Endodermal cell (in vitro differentiated cells): ENCODE measurements around the gene DOK6. TPM values are rescaled to one million over a fixed set of nuclear protein-coding genes. Genes with fewer than 3 reads are reported as not detected.

Experiments
- DNase-seq: peaks from one replicate; pipeline ENCODE4 v3.0.0-alpha.2; 2017
- H3K27ac ChIP-seq: 2 replicates; pipeline ENCODE4 v1.5.1; 2013; ENCODE audit warnings: mild to moderate bottlenecking, low read depth, low read length, moderate library complexity
- H3K27me3 ChIP-seq: 2 replicates; pipeline ENCODE4 v1.6.1; 2013; ENCODE audit warnings: mild to moderate bottlenecking, low read length, moderate library complexity; ENCODE audit not compliant: insufficient read depth, control insufficient read depth, poor library complexity, severe bottlenecking
- H3K36me3 ChIP-seq: 2 replicates; pipeline ENCODE4 v1.7.0; 2013; ENCODE audit warnings: mild to moderate bottlenecking, low read length, moderate library complexity; ENCODE audit not compliant: control insufficient read depth, insufficient read depth
- H3K4me1 ChIP-seq: one replicate; pipeline ENCODE4 v1.7.0; 2013; ENCODE audit warnings: low read length; ENCODE audit not compliant: control insufficient read depth, insufficient read depth
- H3K4me3 ChIP-seq: 2 replicates; pipeline ENCODE4 v1.5.1; 2013; ENCODE audit warnings: mild to moderate bottlenecking, low read length, moderate library complexity
- H3K9ac ChIP-seq: 2 replicates; pipeline ENCODE4 v1.6.1; 2013; ENCODE audit warnings: mild to moderate bottlenecking, low read length, moderate library complexity; ENCODE audit not compliant: poor library complexity, severe bottlenecking; ENCODE audit errors: extremely low read depth
- H3K9me3 ChIP-seq: 2 replicates; pipeline ENCODE4 v1.6.1; 2013; ENCODE audit warnings: mild to moderate bottlenecking, low read length, moderate library complexity; ENCODE audit not compliant: control insufficient read depth
- H3K27ac Mint-ChIP-seq: 2 replicates; pipeline ENCODE4 v1.8.0; 2020; ENCODE audit warnings: mixed read lengths
- H3K27me3 Mint-ChIP-seq: 2 replicates; pipeline ENCODE4 v1.8.0; 2021; ENCODE audit warnings: mild to moderate bottlenecking, mixed read lengths; ENCODE audit not compliant: insufficient read depth
- H3K36me3 Mint-ChIP-seq: 2 replicates; pipeline ENCODE4 v1.8.0; 2020; ENCODE audit warnings: low read depth, mixed read lengths
- H3K4me1 Mint-ChIP-seq: 2 replicates; pipeline ENCODE4 v1.8.0; 2020; ENCODE audit warnings: mixed read lengths
- H3K4me3 Mint-ChIP-seq: 2 replicates; pipeline ENCODE4 v1.8.0; 2020; ENCODE audit warnings: mild to moderate bottlenecking, moderate library complexity, mixed read lengths
- H3K9me3 Mint-ChIP-seq: 2 replicates; pipeline ENCODE4 v1.8.0; 2020; ENCODE audit warnings: mild to moderate bottlenecking, mixed read lengths
- CTCF ChIP-seq: fragments of 200-600 bp; sonication (generic); conservative IDR thresholded peaks from 2 replicates; pipeline ENCODE4 v1.5.0; 2021; ENCODE audit warnings: antibody characterized with exemption, mild to moderate bottlenecking
- WGBS, 2 experiments: methylation state at CpG; one replicate each; pipeline versions ENCODE4 v1.1.5 to v1.1.7; 2013; ENCODE audit warnings: missing lambda C conversion rate in 2 of 2, mixed read lengths in 1 of 2; ENCODE audit not compliant: insufficient coverage in 1 of 2, insufficient read length in 1 of 2; 5-methylcytosine and 5-hydroxymethylcytosine counted together
- total RNA-seq, 2 donors: library from RNA; stranded (reverse); fragmentation: NEBNext Ultra II Directional in 1 of 2; extraction: Animal tissue kit (Norgen Biotek cat#: 25700) in 1 of 2; gene quantifications; 2 replicates in 1 of 2; 3 replicates in 1 of 2; pipeline ENCODE4 v1.2.1, GENCODE V29; 2021

The DOK6 gene
- total RNA-seq, 2 donors from 2014 or later: 5.7 to 5.9 TPM

- DNase-seq: no peak
- TF ChIP-seq CTCF: no peak
- Mint-ChIP-seq H3K4me3 (no peak overlapping the region), H3K27ac (no peak overlapping the region), H3K9me3 (no peaks in the 10 kb centered on the region), H3K4me1 (peaks cover 3% of the 10 kb centered on the region), H3K27me3 (no peaks in the 10 kb centered on the region), H3K36me3 (no peaks in the 10 kb centered on the region)
- Histone ChIP-seq H3K9ac (no peak overlapping the region), H3K27me3 (no peaks in the 10 kb centered on the region), H3K4me1 (no peaks in the 10 kb centered on the region), H3K4me3 (no peak overlapping the region), H3K36me3 (no peaks in the 10 kb centered on the region), H3K27ac (no peak overlapping the region), H3K9me3 (no peaks in the 10 kb centered on the region)
- 92 to 100% methylated on average over 1 of the region's 1 CpG for WGBS, 2 experiments
These were observed 489.9 kb downstream of the DOK6 start for GRCh38 chr18:69890558-69890957.

- TF ChIP-seq CTCF: no peak
- no peaks in the 10 kb centered on the region for H3K27me3 Mint-ChIP-seq
- no peaks in the 10 kb centered on the region for H3K9me3 ChIP-seq
- H3K36me3 ChIP-seq: no peaks in the 10 kb centered on the region
- DNase-seq: no peak
- no peaks in the 10 kb centered on the region for H3K36me3 Mint-ChIP-seq
- no peaks in the 10 kb centered on the region for H3K4me1 ChIP-seq
- WGBS, 2 experiments: 92 to 100% methylated on average over 2 of the region's 2 CpGs
- H3K27me3 ChIP-seq: no peaks in the 10 kb centered on the region
- H3K9me3 Mint-ChIP-seq: no peaks in the 10 kb centered on the region
- H3K27ac Mint-ChIP-seq: no peak overlapping the region
- H3K4me3 Mint-ChIP-seq: no peak overlapping the region
- peaks cover 3% of the 10 kb centered on the region for H3K4me1 Mint-ChIP-seq
- H3K27ac ChIP-seq: no peak overlapping the region
- no peak overlapping the region for H3K4me3 ChIP-seq
- no peak overlapping the region for H3K9ac ChIP-seq
These were observed 493.8 kb downstream of the DOK6 start for GRCh38 chr18:69894467-69894866.

DNA sequence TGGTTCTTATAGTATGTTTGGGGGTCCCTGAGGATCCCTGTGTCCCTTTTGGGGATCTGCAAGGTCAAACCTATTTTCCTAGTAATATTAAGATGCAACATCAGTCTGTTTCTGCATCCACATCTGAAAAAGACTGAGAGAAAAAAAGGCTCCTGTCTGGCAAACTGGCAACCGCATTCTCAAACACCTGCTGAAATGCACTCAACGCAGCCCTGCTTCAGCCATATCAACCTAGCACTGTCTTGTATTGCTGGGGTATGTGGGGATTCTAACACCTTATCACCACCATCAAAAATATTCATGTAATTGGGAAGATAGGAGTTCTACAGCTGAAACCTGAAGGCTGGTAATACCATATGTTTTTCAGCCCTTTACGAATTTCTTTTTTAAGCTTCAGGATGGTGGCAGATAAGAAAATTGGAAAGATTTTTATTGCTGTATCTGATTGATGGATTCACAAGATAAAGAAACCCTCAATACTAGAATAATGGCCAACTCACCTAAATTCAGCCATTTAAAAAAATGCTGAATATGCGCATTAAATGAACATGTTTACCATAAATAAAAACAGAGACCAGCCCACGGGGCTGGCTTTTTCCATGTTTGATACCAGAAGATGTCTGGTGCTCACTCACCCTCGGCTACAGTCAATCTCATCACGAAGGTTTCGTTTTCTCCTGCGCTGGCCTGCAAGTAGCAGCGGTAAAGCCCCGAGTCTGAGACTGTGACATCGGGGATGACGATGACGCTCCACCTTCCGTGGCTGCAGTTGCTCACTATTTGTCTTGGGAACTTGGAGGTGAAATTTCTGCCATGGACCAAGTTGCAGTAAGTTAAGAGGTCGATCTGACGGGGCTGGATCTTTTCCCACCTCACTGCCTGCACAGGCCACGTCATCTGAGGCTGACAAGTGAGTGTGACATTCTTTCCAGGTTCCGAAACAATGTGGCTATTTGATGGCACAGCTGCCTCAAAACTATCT, 494.7 kb downstream of the DOK6 start:
- no peak for TF ChIP-seq CTCF
- H3K9me3 ChIP-seq: no peaks in the 10 kb centered on the region
- H3K27ac Mint-ChIP-seq: no peak overlapping the region
- H3K4me1 ChIP-seq: no peaks in the 10 kb centered on the region
- no peaks in the 10 kb centered on the region for H3K27me3 ChIP-seq
- H3K36me3 ChIP-seq: no peaks in the 10 kb centered on the region
- no peaks in the 10 kb centered on the region for H3K27me3 Mint-ChIP-seq
- WGBS, 2 experiments: 92 to 98% methylated on average over 15 to 18 of the region's 19 CpGs
- H3K9ac ChIP-seq: no peak overlapping the region
- H3K4me3 ChIP-seq: no peak overlapping the region
- DNase-seq: peak; percentile 70
- H3K9me3 Mint-ChIP-seq: peaks cover 6% of the 10 kb centered on the region
- H3K36me3 Mint-ChIP-seq: no peaks in the 10 kb centered on the region
- H3K4me3 Mint-ChIP-seq: no peak overlapping the region
- peaks cover 3% of the 10 kb centered on the region for H3K4me1 Mint-ChIP-seq
- no peak overlapping the region for H3K27ac ChIP-seq
